Panc1 (cell line): ENCODE data around the gene THPO. TPM values are rescaled to one million over a fixed set of nuclear protein-coding genes. Genes with fewer than 3 reads are reported as not detected.
A peak's percentile ranks its signal among the peaks of the same experiment; 100 is the strongest.

Source experiments
- ATAC-seq: fragments of 200-7000 bp; cut with Tn5 transposase; 2 replicates; pipeline ENCODE4 v1.9.1; 2020; ENCODE audit warnings: mild to moderate bottlenecking, moderate library complexity
- BruUV-seq: library from RNA; stranded (reverse); fragments of 400-500 nt; replicated peaks from 2 replicates; lab custom pipeline; 2021; lab: Mats Ljungman, UMichigan
- CTCF ChIA-PET: fragments of 300-600 bp; sonication (Branson Sonifier 250); formaldehyde crosslinking; loops from one replicate; lab custom pipeline; 2022; ENCODE audit warnings: antibody characterized with exemption; lab: Charles Lee
- POLR2A ChIA-PET: fragments of 300-600 bp; sonication (Branson Sonifier 250); formaldehyde crosslinking; loops from one replicate; lab custom pipeline; 2022; ENCODE audit warnings: antibody characterized with exemption; lab: Charles Lee
- DNase-seq: peaks from one replicate; pipeline ENCODE4 v3.0.0-alpha.2; 2010; ENCODE audit warnings: low read depth, low spot score
- H3K27ac ChIP-seq: 2 replicates; pipeline ENCODE4 v1.5.1; 2011; ENCODE audit warnings: mild to moderate bottlenecking, low read length, inconsistent platforms
- H3K27me3 ChIP-seq: fragments of 200-500 bp; sonication (Bioruptor generic); 2 replicates; pipeline ENCODE4 v1.6.0; 2014; ENCODE audit warnings: low read length, inconsistent platforms; ENCODE audit not compliant: control insufficient read depth, insufficient read depth
- H3K36me3 ChIP-seq: fragments of 200-500 bp; sonication (Bioruptor generic); 2 replicates; pipeline ENCODE4 v1.5.1; 2014; ENCODE audit warnings: inconsistent platforms, mild to moderate bottlenecking, low read length, moderate library complexity; ENCODE audit not compliant: control insufficient read depth, insufficient read depth
- H3K4me1 ChIP-seq: 2 replicates; pipeline ENCODE4 v1.5.1; 2011; ENCODE audit warnings: inconsistent platforms, mild to moderate bottlenecking, low read length, moderate library complexity; ENCODE audit not compliant: control insufficient read depth, insufficient read depth
- H3K4me3 ChIP-seq, 2 experiments: 2 replicates each; pipeline ENCODE4 v1.5.1; 2011 to 2012; ENCODE audit warnings: low read depth in 2 of 2, low read length in 2 of 2, mild to moderate bottlenecking in 2 of 2, inconsistent platforms in 1 of 2, moderate library complexity in 1 of 2
- H3K9me3 ChIP-seq: fragments of 200-500 bp; sonication (Bioruptor generic); 2 replicates; pipeline ENCODE4 v1.5.1; 2014; ENCODE audit warnings: low read depth, mild to moderate bottlenecking, inconsistent platforms, low read length, moderate library complexity; ENCODE audit not compliant: control insufficient read depth, insufficient read depth
- POLR2AphosphoS5 ChIP-seq: IDR thresholded peaks from 2 replicates; pipeline ENCODE4 v1.6.1; 2012; ENCODE audit warnings: mild to moderate bottlenecking, low read depth, low read length, moderate library complexity
- SIN3A ChIP-seq: IDR thresholded peaks from 2 replicates; pipeline ENCODE4 v1.6.1; 2012; ENCODE audit warnings: low read depth, mild to moderate bottlenecking, low read length, moderate library complexity, borderline replicate concordance; ENCODE audit not compliant: insufficient read depth
- TCF7L2 ChIP-seq: IDR thresholded peaks from 2 replicates; pipeline ENCODE4 v1.6.1; 2011; ENCODE audit warnings: mild to moderate bottlenecking, low read depth, low read length, inconsistent platforms
- in situ Hi-C: cut with HindIII; loops from 2 replicates; pipeline ENCODE4 v1.10.0; 2016; ENCODE audit warnings: low sequenced_read_pairs, low pct_unique_long_range_greater_than_20kb
- intact Hi-C: fragments of 100-400 bp; cut with micrococcal nuclease; formaldehyde crosslinking; loops from one replicate; pipeline ENCODE4 v1.10.0; 2022; ENCODE audit not compliant: unreplicated experiment
- total RNA-seq: library from RNA; stranded (reverse); gene quantifications from one replicate; pipeline ENCODE4 v1.2.1, GENCODE V29; 2021; ENCODE audit not compliant: unreplicated experiment
- TF ChIP-seq, protein P1 (sequence below), 2 experiments: IDR thresholded peaks; 2 replicates each; pipeline ENCODE4 v1.6.1; 2011 to 2012; ENCODE audit warnings: low read depth in 2 of 2, control low read depth in 1 of 2, low read length in 1 of 2, mild to moderate bottlenecking in 1 of 2, moderate library complexity in 1 of 2; ENCODE audit not compliant: insufficient read depth in 1 of 2
- TF ChIP-seq, protein P2 (sequence below): fragments of 450-650 bp; IDR thresholded peaks from 2 replicates; pipeline ENCODE4 v1.5.1; 2017; ENCODE audit warnings: mild to moderate bottlenecking

THPO gene
- total RNA-seq, 1 experiment from 2014 or later, result not detected

DNA sequence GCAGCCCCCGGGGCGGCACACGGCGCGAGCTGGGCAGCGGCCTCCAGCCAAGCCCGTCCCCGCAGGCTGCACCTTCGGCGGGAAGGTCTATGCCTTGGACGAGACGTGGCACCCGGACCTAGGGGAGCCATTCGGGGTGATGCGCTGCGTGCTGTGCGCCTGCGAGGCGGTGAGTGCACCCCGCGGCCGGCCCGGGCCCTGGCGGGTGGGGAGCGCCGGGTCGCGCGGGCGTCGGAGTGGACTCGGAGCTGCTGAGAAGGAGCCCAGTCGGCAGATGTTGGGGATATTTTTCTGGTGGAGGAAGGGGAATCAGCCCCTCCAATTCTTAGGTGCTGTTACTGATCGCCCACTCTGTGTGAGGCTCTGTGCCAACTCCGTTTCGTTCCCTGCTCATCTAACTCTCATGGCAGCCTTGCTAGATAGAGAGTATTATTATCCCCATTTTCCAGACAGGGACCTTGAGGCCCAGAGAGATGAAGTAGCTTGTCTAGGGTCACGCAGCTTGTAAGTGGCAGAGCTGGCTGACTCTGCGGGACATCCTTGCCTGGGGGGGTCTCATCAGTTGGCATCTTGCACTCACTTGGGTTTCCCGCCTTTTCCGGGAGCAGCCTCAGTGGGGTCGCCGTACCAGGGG is 2.7 kb upstream of the THPO start:
- BruUV-seq, result no TSS peak
- ChIA-PET POLR2A (no interaction called here), CTCF (interaction anchor here (0.8 kb wide), 1 partner anchor 9 kb away, joined by 3 read pairs; no protein-coding TSS in a partner anchor)
- ATAC-seq (peak; percentile 29), DNase-seq (no peak)
- Histone ChIP-seq H3K4me3 (peak overlapping the region in 1 of 2 experiments; percentile 33; a peak in 1 of 4 replicates), H3K9me3 (no peaks in the 10 kb centered on the region), H3K27ac (no peak overlapping the region), H3K36me3 (no peaks in the 10 kb centered on the region), H3K4me1 (no peaks in the 10 kb centered on the region), H3K27me3 (peaks cover 8% of the 10 kb centered on the region; the same call in 1 of the 2 replicates)
- TF ChIP-seq, protein P1, sequence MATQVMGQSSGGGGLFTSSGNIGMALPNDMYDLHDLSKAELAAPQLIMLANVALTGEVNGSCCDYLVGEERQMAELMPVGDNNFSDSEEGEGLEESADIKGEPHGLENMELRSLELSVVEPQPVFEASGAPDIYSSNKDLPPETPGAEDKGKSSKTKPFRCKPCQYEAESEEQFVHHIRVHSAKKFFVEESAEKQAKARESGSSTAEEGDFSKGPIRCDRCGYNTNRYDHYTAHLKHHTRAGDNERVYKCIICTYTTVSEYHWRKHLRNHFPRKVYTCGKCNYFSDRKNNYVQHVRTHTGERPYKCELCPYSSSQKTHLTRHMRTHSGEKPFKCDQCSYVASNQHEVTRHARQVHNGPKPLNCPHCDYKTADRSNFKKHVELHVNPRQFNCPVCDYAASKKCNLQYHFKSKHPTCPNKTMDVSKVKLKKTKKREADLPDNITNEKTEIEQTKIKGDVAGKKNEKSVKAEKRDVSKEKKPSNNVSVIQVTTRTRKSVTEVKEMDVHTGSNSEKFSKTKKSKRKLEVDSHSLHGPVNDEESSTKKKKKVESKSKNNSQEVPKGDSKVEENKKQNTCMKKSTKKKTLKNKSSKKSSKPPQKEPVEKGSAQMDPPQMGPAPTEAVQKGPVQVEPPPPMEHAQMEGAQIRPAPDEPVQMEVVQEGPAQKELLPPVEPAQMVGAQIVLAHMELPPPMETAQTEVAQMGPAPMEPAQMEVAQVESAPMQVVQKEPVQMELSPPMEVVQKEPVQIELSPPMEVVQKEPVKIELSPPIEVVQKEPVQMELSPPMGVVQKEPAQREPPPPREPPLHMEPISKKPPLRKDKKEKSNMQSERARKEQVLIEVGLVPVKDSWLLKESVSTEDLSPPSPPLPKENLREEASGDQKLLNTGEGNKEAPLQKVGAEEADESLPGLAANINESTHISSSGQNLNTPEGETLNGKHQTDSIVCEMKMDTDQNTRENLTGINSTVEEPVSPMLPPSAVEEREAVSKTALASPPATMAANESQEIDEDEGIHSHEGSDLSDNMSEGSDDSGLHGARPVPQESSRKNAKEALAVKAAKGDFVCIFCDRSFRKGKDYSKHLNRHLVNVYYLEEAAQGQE (IDR thresholded peaks at IDR 0.05; ENCODE audit: insufficient read depth in 1 of 2, low read depth in 2 of 2, low read length in 1 of 2), result no peak
- TF ChIP-seq, protein P2, sequence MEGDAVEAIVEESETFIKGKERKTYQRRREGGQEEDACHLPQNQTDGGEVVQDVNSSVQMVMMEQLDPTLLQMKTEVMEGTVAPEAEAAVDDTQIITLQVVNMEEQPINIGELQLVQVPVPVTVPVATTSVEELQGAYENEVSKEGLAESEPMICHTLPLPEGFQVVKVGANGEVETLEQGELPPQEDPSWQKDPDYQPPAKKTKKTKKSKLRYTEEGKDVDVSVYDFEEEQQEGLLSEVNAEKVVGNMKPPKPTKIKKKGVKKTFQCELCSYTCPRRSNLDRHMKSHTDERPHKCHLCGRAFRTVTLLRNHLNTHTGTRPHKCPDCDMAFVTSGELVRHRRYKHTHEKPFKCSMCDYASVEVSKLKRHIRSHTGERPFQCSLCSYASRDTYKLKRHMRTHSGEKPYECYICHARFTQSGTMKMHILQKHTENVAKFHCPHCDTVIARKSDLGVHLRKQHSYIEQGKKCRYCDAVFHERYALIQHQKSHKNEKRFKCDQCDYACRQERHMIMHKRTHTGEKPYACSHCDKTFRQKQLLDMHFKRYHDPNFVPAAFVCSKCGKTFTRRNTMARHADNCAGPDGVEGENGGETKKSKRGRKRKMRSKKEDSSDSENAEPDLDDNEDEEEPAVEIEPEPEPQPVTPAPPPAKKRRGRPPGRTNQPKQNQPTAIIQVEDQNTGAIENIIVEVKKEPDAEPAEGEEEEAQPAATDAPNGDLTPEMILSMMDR, result no peak
- TF ChIP-seq SIN3A, result no peak
- TF ChIP-seq POLR2AphosphoS5, result no peak
- no peak for TF ChIP-seq TCF7L2
- intact Hi-C loops (no loop called here), in situ Hi-C loops (no loop called here)

DNA sequence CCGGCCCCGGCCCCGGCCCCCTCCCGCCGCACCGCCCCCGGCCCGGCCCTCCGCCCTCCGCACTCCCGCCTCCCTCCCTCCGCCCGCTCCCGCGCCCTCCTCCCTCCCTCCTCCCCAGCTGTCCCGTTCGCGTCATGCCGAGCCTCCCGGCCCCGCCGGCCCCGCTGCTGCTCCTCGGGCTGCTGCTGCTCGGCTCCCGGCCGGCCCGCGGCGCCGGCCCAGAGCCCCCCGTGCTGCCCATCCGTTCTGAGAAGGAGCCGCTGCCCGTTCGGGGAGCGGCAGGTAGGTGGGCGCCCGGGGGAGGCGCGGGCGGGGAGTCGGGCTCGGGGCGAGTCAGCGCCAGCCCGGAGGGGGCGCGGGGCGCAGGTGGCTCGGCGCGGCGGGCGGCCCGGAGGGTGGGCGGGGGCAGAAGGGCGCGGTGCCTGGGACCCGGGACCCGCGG is 2.2 kb upstream of the THPO start:
- Histone ChIP-seq H3K4me3 (peak overlapping the region; percentile 29 to 33; a peak in 2 of 4 replicates), H3K9me3 (no peaks in the 10 kb centered on the region), H3K27me3 (peaks cover 12% of the 10 kb centered on the region), H3K36me3 (no peaks in the 10 kb centered on the region), H3K4me1 (no peaks in the 10 kb centered on the region), H3K27ac (no peak overlapping the region)
- ATAC-seq (peak; percentile 56), DNase-seq (no peak)
- TF ChIP-seq POLR2AphosphoS5 (no peak), SIN3A (no peak), TCF7L2 (no peak)
- TF ChIP-seq, protein P2, result no peak
- TF ChIP-seq, protein P1 (IDR thresholded peaks at IDR 0.05; ENCODE audit: insufficient read depth in 1 of 2, low read depth in 2 of 2, low read length in 1 of 2), result no peak
- POLR2A ChIA-PET, result no interaction called here
- no TSS peak for BruUV-seq
- CTCF ChIA-PET, result no interaction called here
- intact Hi-C loops, result no loop called here
- in situ Hi-C loops, result no loop called here
